ENCODE results near the gene DNAJC15. TPM values are rescaled to one million over a fixed set of nuclear protein-coding genes. Genes with fewer than 3 reads are reported as not detected.
A peak's percentile ranks its signal among the peaks of the same experiment; 100 is the strongest.

The DNAJC15 gene
- total and polyA plus RNA-seq, 2 of the 8 experiments (the other 6 are each of a cell fraction or from before 2014, with no cell fraction given) = 5.8 to 20.8 TPM

- Histone ChIP-seq H4K8ac (ENCODE audit: extremely low read depth, insufficient read depth, low read length) (peak overlapping the region; percentile 16; the same call in 1 of the 2 replicates), H2BK12ac (ENCODE audit: low read depth, low read length) (peak overlapping the region; percentile 53; the same call in 1 of the 2 replicates), H3K4me2 (ENCODE audit: insufficient read depth in 1 of 2, low read depth in 2 of 2, low read length in 2 of 2) (no peak overlapping the region), H3K4ac (replicated peaks; ENCODE audit: insufficient read length, low read depth, low read length) (no peak overlapping the region), H3K79me1 (ENCODE audit: low read depth, low read length) (no peaks in the 10 kb centered on the region), H3K4me1 (replicated peaks in 1 of 4; ENCODE audit: control insufficient read depth in 3 of 4, insufficient read depth in 4 of 4, low read length in 3 of 4) (peaks cover 3 to 12% (median 8%) of the 10 kb centered on the region in 4 experiments; a peak in 5 of 7 replicates), H3K27ac (ENCODE audit: low read depth, low read length) (no peak overlapping the region), H4K91ac (replicated peaks; ENCODE audit: insufficient read length, low read length) (peak overlapping the region; percentile 69), H3K36me3 (ENCODE audit: control insufficient read depth in 2 of 4, insufficient read depth in 4 of 4, low read length in 3 of 4) (no peaks in the 10 kb centered on the region), H3K9me3 (ENCODE audit: insufficient read depth in 2 of 2, low read depth in 1 of 2, low read length in 1 of 2) (no peaks in the 10 kb centered on the region), H2AFZ (ENCODE audit: low read length) (peak overlapping the region; percentile 45; the same call in 1 of the 2 replicates), H3K14ac (ENCODE audit: insufficient read length) (no peak overlapping the region), H3K23me2 (ENCODE audit: low read depth, low read length) (no peaks in the 10 kb centered on the region), H3K56ac (replicated peaks; ENCODE audit: insufficient read length, low read depth, low read length) (no peak overlapping the region), H4K5ac (ENCODE audit: insufficient read length, low read depth, low read length) (no peak overlapping the region), H2BK20ac (ENCODE audit: low read length) (peak overlapping the region; percentile 95; the same call in 1 of the 2 replicates), H3K23ac (ENCODE audit: insufficient read length) (no peak overlapping the region), H2AK5ac (ENCODE audit: low read depth, low read length) (0 out of 2 replicates have a peak overlapping the region, but pooled peaks have one; percentile 15), H2BK120ac (replicated peaks; ENCODE audit: low read depth, low read length) (peak overlapping the region; percentile 57), H4K20me1 (replicated peaks in 1 of 2; ENCODE audit: control insufficient read depth in 1 of 2, insufficient read depth in 2 of 2, low read length in 2 of 2) (no peaks in the 10 kb centered on the region), H2BK15ac (ENCODE audit: low read length) (no peak overlapping the region; the same call in 1 of the 2 replicates), H3K9ac (replicated peaks in 1 of 4; ENCODE audit: extremely low read depth in 1 of 4, low read depth in 3 of 4, low read length in 3 of 4) (no peak overlapping the region), H3K18ac (ENCODE audit: extremely low read depth, low read length) (no peak overlapping the region), H3K27me3 (replicated peaks in 1 of 4; ENCODE audit: control insufficient read depth in 3 of 4, extremely low read depth in 1 of 4, insufficient read depth in 3 of 4, low read length in 3 of 4) (no peaks in the 10 kb centered on the region; a peak in 1 of 7 replicates), H3K79me2 (ENCODE audit: control insufficient read depth in 1 of 2, insufficient read depth in 2 of 2, low read length in 2 of 2) (no peaks in the 10 kb centered on the region), H2BK5ac (ENCODE audit: low read depth, low read length) (no peak overlapping the region), H3K4me3 (ENCODE audit: extremely low read depth in 1 of 4, insufficient read depth in 2 of 4, low read depth in 3 of 4, low read length in 4 of 4) (no peak overlapping the region)
- TF ChIP-seq FOSL1 (IDR thresholded peaks at IDR 0.05; ENCODE audit: insufficient read depth, low read depth, low read length) = no peak
- TF ChIP-seq KDM5A (IDR thresholded peaks at IDR 0.05; ENCODE audit: low read length) = no peak
- no peak for TF ChIP-seq HDAC6 (IDR thresholded peaks at IDR 0.05; ENCODE audit: low read depth, low read length)
- no peak for TF ChIP-seq RAD21 (IDR thresholded peaks at IDR 0.05 in 1 of 2, conservative IDR thresholded peaks at IDR 0.05 in 1 of 2; ENCODE audit: low read depth in 2 of 2, low read length in 2 of 2)
- TF ChIP-seq NRF1 (IDR thresholded peaks at IDR 0.05; ENCODE audit: low read depth, low read length) = no peak
- TF ChIP-seq RNF2 (IDR thresholded peaks at IDR 0.05; ENCODE audit: borderline replicate concordance, low read depth, low read length, missing control alignments, poor library complexity, severe bottlenecking) = no peak
- TF ChIP-seq TCF12 (IDR thresholded peaks at IDR 0.05; ENCODE audit: low read depth, low read length) = no peak
- no peak for TF ChIP-seq EGR1 (IDR thresholded peaks at IDR 0.05; ENCODE audit: borderline replicate concordance, low read depth, low read length)
- ChIA-PET POLR2A (ENCODE audit: partially characterized antibody) (interaction anchor here (0.6 to 2.5 kb wide), 3 partner anchors 9 to 267 kb away, joined by 3 to 11 read pairs (median 4); partner anchors contain the start of gene DNAJC15), CTCF (ENCODE audit: partially characterized antibody) (interaction anchor here (0.6 to 3.8 kb wide), 17 partner anchors 9 to 806 kb away, joined by 3 to 22 read pairs (median 3); no protein-coding TSS in a partner anchor)
- FAIRE-seq = no peak
- no peak for DNase-seq (ENCODE audit: low read depth in 1 of 2, low spot score in 2 of 2)
- 77% methylated on average over 5 of the region's 5 CpGs; no CpG with 5 or more reads in 1 of the 2 experiments for WGBS, 2 experiments (ENCODE audit: extremely low coverage in 1 of 2, insufficient coverage in 1 of 2, insufficient read length in 1 of 2, insufficient replicate concordance in 2 of 2, low coverage in 1 of 2, low lambda C conversion rate in 2 of 2, missing lambda C conversion rate in 1 of 2)
Measured at GRCh38 chr13:43132911-43133310, 109.5 kb downstream of the DNAJC15 start.
